Measurements from ENCODE around the gene EPAS1.
A peak's percentile ranks its signal among the peaks of the same experiment; 100 is the strongest.

EPAS1 gene

GRCh38 chr2:46299365-46300263, 2.4 kb downstream of the EPAS1 start:
- Mint-ChIP-seq H3K27ac (peak overlapping the region in 1 of 3 experiments; percentile 9), H3K36me3 (ENCODE audit: low read depth) (no peaks in the 10 kb centered on the region), H3K4me1 (peaks cover 27% of the 10 kb centered on the region), H3K27me3 (ENCODE audit: low read depth) (peaks cover 93% of the 10 kb centered on the region), H3K4me3 (peak overlapping the region; percentile 83 to 89 (median 85)), H3K9me3 (peaks cover 2% of the 10 kb centered on the region)
- TF ChIP-seq CTCF (IDR thresholded peaks at IDR 0.05; ENCODE audit: unreplicated experiment in 3 of 3): no peak

GRCh38 chr2:46300406-46300832, 3.2 kb downstream of the EPAS1 start:
- Mint-ChIP-seq H3K27me3 (ENCODE audit: low read depth) (peaks cover 89% of the 10 kb centered on the region), H3K27ac (no peak overlapping the region), H3K4me3 (peak overlapping the region; percentile 9 to 85 (median 83)), H3K4me1 (peaks cover 24% of the 10 kb centered on the region), H3K36me3 (ENCODE audit: low read depth) (no peaks in the 10 kb centered on the region), H3K9me3 (no peaks in the 10 kb centered on the region)
- TF ChIP-seq CTCF (IDR thresholded peaks at IDR 0.05; ENCODE audit: unreplicated experiment in 3 of 3): no peak

GRCh38 chr2:46302005-46302695, 4.9 kb downstream of the EPAS1 start:
- no peak for TF ChIP-seq CTCF (IDR thresholded peaks at IDR 0.05; ENCODE audit: unreplicated experiment in 3 of 3)
- Mint-ChIP-seq H3K9me3 (no peaks in the 10 kb centered on the region), H3K27me3 (ENCODE audit: low read depth) (peaks cover 79% of the 10 kb centered on the region), H3K27ac (no peak overlapping the region), H3K4me3 (peak overlapping the region in 1 of 3 experiments; percentile 6), H3K36me3 (ENCODE audit: low read depth) (no peaks in the 10 kb centered on the region), H3K4me1 (peaks cover 29% of the 10 kb centered on the region)

GRCh38 chr2:46303233-46303632, 6.0 kb downstream of the EPAS1 start:
- no peak overlapping the region for H3K4me3 Mint-ChIP-seq
- peaks cover 69% of the 10 kb centered on the region for H3K27me3 Mint-ChIP-seq (ENCODE audit: low read depth)
- H3K27ac Mint-ChIP-seq: no peak overlapping the region
- H3K4me1 Mint-ChIP-seq: peaks cover 32% of the 10 kb centered on the region
- no peak for TF ChIP-seq CTCF (IDR thresholded peaks at IDR 0.05; ENCODE audit: unreplicated experiment in 3 of 3)
- H3K36me3 Mint-ChIP-seq (ENCODE audit: low read depth): no peaks in the 10 kb centered on the region
- no peaks in the 10 kb centered on the region for H3K9me3 Mint-ChIP-seq

GRCh38 chr2:46303822-46304221, 6.6 kb downstream of the EPAS1 start:
- Mint-ChIP-seq H3K4me3 (no peak overlapping the region), H3K4me1 (peaks cover 30% of the 10 kb centered on the region), H3K27ac (no peak overlapping the region), H3K27me3 (ENCODE audit: low read depth) (peaks cover 63% of the 10 kb centered on the region), H3K36me3 (ENCODE audit: low read depth) (no peaks in the 10 kb centered on the region), H3K9me3 (no peaks in the 10 kb centered on the region)
- no peak for TF ChIP-seq CTCF (IDR thresholded peaks at IDR 0.05; ENCODE audit: unreplicated experiment in 3 of 3)
